G401.6 (cell line): ENCODE data around the gene EPHA3.

Experiments
- FAIRE-seq: peaks from 2 replicates; lab custom pipeline; 2012; peaks lifted over from hg19 to GRCh38; lab: Jason Lieb, UNC

Gene EPHA3

DNA sequence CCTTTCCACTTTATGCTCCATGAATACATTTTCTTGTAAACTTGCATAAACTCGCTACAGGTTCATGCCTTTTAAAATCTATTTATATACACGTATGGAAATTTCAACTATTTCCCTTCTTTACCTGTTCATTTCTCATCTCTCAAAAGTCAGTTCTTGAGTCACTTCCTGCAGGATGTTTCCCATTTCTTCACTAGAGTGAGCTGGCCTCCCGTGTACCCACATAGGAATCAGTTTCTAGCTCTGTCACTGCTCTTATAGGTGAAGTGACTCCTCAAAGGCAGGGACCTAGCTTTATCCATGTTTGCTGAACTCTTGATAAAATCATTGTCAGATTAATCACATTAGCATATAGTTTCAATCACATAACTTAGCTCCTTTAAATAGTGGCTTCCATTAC is 259.7 kb downstream of the EPHA3 start:
- no peak for FAIRE-seq

DNA sequence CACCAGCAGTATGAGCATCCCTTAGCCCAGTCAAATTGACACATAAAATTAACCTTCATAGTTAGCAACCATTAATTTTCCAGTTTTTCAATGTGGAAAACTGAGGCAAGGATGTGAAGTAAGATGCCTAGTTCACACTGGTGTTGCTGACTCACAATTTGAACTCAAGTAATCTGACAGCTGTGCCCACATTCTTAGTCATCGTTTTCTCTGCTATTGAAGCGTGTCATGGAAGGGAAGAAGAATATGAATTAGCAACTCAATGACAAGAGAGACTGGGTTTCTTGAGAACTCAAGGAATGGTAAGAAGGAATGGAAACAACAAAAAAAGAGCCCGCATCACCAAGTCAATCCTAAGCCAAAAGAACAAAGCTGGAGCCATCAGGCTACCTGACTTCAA is 261.4 kb downstream of the EPHA3 start:
- no peak for FAIRE-seq

DNA sequence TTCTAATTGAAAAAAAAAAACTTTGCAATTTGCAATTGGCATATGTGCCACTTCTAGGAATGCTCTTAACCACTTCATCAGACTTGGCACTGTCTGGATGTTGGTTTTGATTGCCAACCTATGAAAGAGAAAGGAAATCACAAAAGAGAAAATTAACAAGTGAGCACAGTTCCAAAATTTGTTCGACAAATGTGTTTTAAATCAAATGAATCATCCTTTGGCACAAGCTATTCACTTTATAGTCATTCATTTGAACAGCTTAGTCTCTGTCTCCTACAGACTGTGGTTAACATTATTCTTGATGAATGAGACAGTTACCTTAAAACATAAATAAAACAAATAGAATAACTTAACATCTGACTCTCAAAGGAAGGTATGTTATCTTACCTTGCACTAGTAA is 265.0 kb downstream of the EPHA3 start:
- no peak for FAIRE-seq

DNA sequence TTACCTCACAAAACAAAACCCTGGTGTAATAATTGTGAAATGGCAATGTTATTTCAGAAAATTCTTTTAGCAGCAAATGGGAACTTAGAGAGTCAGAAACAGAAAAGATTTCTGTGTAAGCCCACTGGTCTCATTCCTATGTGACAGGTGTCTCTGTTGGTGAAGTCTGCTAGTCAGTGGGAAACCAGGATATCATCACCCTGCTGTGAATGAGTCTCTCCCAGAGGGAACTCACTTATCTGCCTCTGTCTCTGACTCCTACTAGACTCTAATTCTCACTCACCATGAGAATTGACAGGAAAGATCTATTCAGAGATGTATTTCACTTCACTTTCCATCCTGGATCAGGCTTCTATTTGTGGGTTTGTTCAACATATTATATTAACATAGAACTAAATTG is 266.0 kb downstream of the EPHA3 start:
- FAIRE-seq, result no peak

DNA sequence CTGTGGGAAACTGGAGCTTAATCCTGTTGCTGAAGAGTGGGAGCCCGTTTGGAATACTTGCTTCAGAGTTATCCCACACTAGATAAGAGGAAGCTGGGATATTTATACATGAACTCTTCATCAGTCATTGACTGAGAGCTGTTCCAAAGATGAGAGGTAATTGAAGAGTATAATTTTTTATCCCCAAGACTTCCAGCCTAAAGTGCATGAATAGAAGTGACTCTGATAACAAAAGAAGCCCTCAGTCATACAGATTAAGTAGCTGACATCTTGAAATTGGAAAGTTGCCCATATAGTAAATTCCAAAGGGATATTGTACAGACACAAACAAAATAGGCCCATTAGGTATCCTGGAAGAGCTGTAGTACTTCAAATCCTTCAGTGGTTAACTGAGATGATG is 268.0 kb downstream of the EPHA3 start:
- no peak for FAIRE-seq

DNA sequence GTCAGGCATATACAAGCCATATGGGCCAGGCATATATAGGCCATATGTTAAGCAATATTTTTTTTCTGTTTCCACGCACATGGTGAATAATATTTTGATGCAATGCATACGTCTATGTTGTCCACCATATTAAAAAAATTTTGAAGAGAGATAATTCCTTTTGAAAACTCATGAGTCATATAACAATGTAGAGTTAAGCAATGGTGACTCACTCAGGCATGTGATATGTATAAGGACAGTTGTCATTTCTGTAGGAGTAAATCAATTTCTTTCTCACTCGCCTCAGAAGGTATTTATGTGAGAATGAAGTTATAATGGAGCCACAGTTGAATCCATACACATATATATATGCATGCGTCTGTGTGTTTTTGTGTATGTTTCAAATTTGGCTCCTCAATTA is 272.6 kb downstream of the EPHA3 start:
- FAIRE-seq, result no peak

DNA sequence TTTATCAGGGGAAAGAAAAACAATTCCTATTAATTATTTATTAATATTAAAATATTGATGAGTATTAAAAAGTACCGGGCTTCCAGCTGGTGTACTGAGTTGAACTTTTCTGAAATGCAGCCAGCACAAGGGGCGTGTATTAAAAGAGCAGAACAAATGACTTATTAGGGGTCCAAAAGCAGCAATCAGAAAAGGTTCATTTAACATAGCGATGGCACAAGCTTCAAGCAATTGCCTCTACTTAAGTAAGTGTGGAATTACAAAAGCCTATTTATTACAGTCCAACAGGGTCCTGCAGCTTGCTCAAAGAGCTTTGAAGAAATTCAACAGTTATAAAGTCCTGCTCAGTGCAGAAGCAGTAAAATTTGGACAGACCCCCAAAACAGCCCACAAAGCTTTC is 285.6 kb downstream of the EPHA3 start:
- FAIRE-seq, result no peak

DNA sequence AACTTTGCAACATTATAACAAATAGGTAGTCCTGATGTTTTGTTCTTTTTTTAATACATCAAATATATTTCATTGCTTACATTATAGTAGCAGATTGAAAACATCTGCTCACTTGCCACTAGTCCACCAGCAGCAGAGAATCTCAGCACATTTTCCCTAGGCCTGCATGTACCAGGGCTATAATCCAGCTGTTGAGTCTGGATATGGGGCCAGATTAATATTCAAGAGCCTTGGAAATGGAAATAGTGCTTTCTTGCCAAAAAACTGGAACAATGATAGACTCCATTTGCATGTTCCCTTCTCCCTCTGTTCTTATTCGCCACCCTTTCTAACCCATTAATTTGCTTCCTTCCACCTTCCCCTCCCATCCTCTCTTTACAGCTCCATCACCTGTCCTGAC is 288.0 kb downstream of the EPHA3 start:
- FAIRE-seq, result no peak

DNA sequence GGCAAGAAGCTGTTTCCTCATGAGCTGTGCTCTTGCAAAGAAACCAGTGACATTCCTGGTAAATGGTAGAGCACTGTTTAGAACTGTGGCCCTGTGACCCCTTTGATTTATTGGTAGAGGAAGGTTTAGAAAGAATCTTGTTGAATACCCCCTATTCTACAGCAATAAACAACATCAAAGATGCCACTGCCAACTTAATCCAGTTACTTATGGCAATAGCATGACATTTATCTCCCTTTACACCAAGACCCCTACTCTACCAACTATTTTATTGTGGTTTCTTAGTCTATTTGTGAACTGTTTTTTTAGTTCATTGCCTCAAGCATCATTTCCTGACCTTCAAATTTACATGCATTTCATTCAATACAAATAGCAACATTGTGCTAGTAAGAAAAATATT is 288.6 kb downstream of the EPHA3 start:
- FAIRE-seq, result no peak

DNA sequence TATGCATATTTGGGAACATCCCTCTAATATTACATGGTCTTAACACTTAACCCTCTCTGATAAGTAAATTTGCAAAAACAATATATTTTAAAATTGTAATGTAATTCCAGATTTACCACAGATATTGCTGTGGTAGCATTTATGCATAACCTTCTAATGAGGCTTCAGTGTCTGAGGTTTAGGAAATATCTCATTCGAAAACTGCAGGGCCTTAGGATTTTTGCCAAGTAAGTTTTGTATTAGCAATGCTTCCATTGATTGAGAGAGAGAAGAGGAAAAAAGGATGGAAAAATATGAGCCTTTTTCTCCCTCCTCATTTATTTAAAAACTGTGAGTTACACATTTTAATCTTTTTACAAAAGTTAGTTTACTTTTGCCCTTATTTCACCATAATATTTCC is 294.6 kb downstream of the EPHA3 start:
- FAIRE-seq, result no peak

DNA sequence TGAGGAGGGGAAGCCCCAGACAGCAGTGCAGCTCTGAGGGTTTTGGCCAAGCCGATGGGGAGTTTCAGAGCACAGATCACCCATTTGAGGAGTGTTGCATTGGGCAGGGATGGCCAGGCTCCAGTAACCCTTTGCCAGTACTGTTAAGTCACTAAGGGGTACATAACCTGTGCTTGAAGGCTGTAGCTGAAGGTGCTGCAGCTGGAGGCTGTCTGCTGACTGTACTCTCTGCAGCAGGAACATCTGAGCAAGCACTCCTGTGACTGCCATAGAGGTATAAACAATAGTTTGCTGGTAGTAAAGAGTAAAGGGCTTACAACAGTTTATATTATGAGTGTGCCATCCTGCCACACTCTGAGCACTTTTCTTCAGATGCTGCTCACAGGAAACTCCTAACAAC is 297.8 kb downstream of the EPHA3 start:
- FAIRE-seq, result no peak

DNA sequence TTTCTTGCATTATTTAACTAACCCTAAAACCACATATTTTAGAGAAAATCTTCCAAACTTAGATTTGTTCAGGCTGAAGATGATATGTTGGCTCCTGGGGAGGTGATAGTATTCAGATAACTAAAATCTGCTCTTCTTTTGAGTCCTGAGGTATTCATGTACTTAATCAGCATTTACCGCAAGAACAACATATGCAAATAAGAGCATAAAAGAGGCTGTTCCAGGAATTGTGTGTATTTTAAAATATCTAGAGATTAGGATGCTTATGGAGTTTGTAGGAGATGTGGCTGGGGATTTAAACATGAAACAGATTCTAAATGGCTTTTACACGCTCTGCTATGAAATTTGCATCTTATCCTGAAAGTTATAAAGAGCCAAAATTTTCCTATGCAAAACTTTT is 298.2 kb downstream of the EPHA3 start:
- no peak for FAIRE-seq

DNA sequence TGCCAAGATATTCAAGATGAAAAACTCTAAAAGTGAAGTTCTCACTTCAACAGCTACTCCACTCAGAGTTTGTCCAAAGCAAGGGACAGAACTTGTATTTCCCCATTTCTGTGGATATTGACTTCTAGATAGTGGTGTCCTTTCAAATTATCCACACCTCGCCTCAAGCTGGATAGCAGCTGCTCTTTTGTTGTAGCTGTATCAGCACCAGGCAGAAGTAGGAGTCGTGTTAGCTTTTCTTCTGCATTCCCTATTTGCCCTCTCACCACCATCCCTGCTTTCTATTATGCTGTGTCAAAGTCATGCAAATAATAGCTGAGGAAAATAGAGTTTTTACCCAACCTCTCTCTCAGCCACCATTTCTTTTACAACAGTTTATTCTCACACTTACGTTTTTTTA is 303.8 kb downstream of the EPHA3 start:
- FAIRE-seq, result no peak

DNA sequence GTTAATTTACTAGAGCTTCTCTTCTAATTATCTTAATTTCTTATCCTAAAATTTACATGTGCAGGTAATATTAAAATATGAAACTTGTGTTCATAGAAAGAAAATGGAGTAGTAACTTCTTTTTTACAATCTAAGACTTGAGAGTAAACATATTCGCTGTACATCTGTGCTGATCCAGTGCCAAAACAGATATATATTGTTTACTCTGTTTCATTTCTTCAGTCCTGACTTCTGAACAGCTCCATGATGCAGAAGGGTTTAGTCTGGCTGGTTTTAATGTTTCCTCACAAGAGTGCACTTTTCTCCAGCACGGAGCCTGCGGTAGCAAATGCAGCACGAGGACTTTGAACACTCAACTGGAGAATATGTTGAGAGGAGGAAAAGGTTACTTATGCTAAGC is 306.8 kb downstream of the EPHA3 start:
- no peak for FAIRE-seq

DNA sequence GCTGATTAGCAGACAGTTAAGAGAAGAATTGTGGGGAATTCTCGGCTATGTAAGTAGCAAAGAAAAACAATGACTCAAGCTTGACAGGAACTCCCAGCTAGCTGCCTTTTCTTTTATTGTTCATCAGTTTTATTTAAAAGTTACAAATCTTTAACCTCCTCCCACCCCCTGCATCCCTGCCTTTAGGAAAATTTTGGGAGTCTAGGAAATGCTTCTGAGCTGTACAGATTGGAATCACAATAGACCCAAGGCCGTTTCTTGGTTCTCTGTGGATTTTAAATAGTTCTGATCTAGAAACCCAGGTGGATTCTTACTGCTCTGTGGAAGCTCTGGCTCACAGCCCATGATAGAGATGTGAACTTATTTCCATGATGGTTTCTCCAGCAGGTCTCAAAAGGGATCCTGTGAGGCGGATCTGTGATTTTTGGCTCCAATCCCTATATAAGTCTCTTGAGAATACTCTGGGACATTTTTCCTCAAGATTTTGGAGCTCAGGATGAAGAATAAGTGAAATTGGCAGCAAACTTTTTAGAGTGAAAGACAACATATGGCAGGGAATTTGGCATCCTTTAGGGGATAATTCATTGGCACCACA is 312.3 kb downstream of the EPHA3 start:
- FAIRE-seq, result no peak

DNA sequence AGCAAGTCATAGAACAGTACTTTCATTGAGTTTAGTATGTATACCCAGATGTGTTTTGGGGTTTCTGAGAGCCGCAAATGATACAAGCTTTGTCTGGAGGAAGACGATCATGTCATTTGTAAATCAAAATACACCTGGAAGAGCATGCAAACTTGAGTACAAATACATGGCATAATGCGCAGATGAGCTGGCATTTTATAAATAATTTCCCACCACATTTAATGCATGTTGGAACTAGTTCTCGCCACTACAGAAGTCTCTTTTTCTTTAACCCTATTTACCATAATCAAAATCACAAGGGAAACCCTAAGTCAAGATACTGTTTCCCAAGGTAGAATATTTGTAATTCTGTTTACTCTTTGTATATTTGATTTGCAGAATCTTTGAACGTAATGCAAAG is 318.6 kb downstream of the EPHA3 start:
- no peak for FAIRE-seq

DNA sequence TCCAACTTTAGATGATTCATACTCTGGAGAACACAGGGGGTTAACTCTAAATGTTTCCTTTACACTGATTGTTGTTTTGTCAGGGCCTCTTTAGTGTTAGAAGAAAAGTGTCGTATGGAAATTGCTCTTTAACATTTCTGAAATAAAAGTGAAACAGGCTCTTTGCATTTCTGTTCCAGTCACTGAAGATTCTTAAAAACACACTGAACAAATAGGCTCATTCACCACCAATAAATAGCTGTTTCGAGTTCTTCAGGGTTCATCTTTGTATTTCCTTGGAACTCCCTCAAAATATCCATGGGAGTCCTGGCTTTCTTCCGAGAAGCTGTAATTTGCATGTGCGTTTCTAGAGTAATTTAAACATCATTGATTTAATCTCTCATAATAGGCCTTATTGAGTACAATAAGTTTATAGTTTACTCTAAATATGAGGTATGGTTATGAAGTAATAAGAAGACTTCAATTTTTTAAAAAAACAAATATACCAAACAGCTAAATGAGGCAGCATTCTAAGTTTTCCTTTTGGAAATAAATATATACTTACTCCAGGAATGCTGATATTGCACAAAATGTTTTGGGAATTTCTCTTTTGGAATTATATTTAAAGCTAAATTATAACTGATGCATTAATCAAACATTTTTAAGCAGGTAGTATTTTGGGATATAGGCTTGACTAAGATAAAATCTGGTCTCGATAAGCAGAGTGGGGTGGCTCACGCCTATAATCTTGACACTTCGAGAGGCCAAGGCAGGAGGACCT is 327.4 kb downstream of the EPHA3 start:
- no peak for FAIRE-seq

DNA sequence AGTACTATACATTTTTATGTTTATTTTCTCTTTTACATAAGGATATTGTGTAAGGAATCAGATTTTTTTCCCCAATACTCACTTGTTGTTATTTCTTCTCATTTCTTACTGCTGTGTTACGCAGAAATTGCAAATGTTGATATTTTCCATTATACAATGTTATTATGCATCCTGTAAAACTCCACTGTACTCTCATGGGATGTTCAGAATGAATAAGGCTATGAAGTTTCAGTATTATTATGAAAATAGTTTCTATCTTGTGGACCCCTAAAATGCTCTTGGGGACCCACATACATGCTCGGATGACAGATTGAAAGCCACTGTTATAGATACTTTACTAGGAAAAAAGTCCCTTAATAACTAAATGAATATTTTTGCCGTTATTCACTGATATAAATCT is 329.4 kb downstream of the EPHA3 start:
- FAIRE-seq, result no peak

DNA sequence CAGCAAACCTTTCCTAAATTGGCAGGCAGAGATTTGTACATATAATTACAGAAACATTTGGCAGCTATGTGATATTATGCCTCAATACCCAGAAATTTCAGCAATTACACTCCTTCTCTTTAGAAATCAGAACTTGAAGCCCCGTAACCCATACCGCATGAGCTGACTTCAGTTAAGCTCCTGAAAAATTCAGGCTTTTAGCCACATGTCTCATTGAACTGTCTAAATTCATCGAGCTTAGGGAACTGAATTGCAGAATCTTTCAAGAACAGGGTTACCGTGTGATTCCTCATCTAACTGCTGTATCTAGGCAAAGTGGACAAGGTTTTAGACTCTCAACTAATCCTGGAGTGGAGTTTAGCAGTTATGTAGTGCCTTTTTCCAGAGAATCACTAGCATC is 333.0 kb downstream of the EPHA3 start:
- no peak for FAIRE-seq

DNA sequence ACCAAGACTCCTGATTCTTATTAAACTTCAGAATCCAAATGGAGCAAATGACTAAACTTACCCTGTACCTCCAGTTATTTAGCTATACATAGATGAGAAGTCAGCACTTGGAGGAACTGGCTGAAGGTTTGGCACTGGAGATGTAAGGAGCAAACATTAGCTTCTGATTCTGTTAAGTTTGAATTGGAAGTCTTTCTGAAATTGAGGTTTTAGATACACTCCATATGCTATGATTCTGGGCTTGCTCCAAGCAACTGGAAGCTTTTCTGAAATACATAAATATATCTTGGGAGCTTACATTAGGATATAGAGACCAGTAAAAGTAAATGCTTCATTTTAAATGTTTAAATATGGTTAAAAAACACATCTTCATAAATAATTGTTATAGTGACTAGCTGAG is 333.7 kb downstream of the EPHA3 start:
- no peak for FAIRE-seq

DNA sequence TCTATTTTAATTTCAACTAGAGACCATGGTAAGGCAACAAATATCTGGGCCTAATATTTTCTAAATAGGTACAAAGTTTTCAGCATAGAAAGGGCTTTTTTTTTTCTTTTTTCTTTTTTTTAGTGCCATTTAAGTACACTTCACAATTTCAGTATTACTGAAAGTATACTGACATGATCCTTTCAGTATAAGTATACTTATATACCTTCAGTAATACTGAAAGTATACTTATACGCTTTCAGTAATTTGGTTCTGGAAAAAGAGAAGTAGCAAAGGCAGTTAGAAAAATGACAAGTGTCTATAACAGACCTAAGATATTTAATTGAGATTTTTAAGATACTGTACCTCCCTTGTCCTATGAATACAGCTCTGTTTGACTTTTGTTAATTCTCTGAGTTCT is 339.2 kb downstream of the EPHA3 start:
- no peak for FAIRE-seq

DNA sequence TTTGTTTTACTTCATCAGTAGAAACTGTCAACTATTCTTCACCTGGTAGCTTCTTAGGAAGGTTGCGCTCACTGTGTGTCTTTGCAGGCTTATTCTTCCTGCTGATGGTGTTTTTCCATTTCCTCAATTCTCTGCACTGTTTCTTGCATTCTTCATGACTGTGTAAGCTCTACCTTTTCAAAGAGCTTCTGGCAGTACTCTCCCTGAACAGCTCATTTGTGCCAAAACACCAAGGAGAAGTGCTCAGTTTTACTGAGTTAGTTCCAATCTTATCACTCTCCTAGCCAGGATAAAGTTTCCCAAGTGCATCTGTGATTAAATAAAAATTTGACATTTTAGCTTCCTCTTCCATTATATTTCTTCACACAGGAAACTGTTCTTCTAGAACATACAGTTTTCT is 339.8 kb downstream of the EPHA3 start:
- no peak for FAIRE-seq

DNA sequence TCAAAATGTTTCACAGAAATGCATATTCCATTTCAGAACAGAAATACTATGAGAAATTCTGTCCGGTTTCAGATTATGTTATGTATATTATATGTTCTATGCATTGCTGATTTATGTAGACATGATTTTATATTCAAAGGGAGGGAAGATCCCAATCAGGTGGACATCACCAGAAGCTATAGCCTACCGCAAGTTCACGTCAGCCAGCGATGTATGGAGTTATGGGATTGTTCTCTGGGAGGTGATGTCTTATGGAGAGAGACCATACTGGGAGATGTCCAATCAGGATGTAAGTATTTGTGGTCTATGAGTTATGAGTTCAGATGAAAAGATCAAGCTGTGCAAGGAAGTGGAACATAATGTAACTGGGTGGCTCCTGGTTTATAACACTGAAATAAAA is 341.7 kb downstream of the EPHA3 start:
- no peak for FAIRE-seq

DNA sequence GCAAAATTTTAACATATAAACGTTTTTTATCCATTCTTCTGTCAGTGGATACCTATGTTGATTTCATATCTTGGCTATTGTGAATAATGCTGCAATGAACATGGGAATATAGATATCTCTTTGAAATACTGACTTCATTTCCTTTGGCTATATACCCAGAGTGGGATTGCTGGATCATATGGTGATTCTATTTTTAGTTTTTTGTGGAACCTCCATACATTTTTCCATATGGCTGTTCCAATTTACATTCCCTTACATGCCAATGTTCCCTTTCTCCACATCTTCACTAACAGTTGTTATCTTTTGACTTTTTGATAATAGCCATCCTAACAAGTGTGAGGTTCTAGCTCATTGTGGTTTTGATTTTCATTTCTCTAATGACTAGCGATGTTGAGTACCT is 344.6 kb downstream of the EPHA3 start:
- no peak for FAIRE-seq

DNA sequence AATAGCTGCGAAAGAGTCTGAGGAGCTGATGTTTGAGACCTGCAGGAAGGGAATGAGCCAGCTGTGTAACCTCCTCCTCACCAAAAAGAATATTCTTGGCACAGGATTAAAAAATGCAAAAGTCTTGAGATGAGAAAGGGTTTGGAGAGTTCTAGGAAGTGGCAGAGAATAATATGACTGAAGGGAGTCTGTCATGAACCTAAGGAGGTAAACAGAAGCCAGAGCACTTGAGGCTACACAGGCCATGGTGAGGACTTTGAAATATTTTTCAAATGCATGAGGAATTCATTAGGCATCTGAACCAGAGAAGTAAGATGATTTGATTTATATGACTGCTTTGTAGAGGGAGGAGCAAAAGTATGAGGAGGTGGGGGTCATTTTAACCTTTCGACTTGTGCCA is 347.8 kb downstream of the EPHA3 start:
- no peak for FAIRE-seq
